GM10266 (cell line): Measurements from ENCODE around the gene DNAJB9.

ENCODE experiments used
- DNase-seq: peaks from one replicate; pipeline ENCODE4 v3.0.0; 2012; ENCODE audit errors: extremely low spot score
- TF ChIP-seq, protein P1 (sequence below): IDR thresholded peaks from 2 replicates; pipeline ENCODE4 v1.5.1; 2012; ENCODE audit warnings: mild to moderate bottlenecking, low read depth; ENCODE audit not compliant: control insufficient read depth, insufficient read depth; ENCODE audit errors: missing control alignments

DNAJB9 gene

DNA sequence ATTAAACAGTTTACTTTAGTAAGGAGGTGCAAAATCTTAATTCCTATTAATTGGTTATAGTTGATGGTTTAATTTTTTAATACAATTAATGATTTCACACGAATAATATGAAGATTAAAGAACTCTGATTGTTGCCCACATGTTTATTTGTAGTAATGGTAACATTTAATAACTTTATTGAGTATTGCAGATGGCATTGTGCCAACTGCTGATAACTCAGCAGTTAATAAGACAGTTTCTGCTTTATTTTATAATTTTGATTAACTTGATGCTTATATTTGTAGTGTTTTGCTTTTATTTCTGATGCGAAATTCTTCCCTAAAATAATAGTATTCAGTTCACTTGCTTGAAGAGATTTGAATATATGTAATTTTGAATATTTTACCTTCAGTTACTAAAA, 2.8 kb downstream of the DNAJB9 start:
- DNase-seq = no peak
- TF ChIP-seq, protein P1, sequence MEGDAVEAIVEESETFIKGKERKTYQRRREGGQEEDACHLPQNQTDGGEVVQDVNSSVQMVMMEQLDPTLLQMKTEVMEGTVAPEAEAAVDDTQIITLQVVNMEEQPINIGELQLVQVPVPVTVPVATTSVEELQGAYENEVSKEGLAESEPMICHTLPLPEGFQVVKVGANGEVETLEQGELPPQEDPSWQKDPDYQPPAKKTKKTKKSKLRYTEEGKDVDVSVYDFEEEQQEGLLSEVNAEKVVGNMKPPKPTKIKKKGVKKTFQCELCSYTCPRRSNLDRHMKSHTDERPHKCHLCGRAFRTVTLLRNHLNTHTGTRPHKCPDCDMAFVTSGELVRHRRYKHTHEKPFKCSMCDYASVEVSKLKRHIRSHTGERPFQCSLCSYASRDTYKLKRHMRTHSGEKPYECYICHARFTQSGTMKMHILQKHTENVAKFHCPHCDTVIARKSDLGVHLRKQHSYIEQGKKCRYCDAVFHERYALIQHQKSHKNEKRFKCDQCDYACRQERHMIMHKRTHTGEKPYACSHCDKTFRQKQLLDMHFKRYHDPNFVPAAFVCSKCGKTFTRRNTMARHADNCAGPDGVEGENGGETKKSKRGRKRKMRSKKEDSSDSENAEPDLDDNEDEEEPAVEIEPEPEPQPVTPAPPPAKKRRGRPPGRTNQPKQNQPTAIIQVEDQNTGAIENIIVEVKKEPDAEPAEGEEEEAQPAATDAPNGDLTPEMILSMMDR = no peak

DNA sequence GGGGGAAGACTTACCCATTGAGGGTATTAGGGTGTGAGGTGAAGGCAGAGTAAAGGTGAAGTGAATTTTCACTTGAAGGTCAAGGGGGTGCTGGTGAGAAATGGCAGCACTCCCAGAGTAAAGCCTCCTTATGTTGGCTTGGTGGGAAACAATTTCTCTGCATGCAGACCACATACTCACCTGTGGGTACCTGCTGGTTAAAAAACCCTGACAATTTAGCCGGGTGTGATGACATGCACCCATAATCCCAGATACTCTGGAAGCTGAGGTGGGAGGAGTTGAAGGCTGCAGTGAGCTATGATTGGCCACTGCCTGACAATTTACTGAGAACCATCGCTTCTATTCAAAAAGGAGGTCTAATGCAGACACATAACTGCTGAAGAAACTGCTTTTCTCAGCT, 5.5 kb downstream of the DNAJB9 start:
- DNase-seq = no peak
- TF ChIP-seq, protein P1 = no peak

DNA sequence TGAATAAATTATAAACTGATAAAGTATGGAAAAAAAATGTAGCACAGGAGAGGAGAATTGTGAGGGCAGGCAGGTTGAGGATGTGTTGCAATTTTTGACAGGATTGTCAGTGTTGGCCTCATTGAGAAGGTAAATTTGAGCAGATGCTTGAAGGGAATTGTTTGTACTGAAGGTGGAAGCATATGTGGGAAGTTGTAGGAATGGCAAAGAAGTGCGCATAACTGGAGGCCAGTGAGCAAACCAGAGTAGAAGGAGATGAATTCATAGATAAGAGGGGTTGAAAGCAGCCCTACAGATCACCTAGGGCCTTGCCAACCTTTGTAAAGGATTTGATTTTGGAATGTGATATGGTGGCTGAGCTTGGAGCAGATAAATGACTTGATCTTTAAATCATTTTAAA, 6.4 kb downstream of the DNAJB9 start:
- TF ChIP-seq, protein P1 = no peak
- no peak for DNase-seq

DNA sequence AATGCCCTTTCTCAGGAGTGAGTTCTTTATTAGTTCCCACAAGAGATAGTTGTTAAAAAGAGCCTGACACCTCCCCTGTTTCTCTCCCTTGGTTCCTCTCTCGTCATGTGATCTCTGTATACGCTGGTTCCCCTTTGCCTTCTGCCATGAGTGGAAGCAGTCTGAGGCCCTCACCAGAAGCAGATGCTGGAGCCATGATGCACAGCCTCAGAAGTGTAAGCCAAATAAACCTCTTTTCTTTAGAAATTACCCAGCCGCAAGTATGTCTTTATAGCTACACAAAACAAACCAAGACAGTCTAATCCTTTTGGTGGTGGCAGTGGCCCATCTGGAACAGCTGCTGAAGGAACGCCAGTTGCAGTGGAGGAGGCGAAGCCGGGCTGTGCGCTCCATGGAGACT, 9.3 kb downstream of the DNAJB9 start:
- DNase-seq = no peak
- TF ChIP-seq, protein P1 = no peak

DNA sequence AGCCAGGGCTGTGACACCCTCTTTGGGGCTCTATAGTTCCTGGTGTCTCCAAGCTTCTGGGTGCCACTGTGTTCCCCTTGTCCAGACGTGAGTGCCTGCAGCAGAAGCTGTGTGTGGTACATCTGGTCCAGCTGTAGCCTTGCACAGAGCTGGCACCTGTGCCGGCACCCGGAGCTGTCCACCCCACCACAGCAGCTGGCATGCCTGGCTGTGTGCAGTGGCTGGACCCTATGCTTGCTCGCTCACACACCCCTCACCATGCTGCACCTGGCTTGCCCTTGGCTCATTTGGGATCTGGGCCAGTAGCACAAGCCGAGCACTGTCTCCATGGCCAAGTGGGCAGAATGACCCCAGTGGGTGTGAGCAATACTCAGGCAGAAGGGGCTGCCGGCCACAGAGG, 10.6 kb downstream of the DNAJB9 start:
- no peak for DNase-seq
- TF ChIP-seq, protein P1 = no peak

DNA sequence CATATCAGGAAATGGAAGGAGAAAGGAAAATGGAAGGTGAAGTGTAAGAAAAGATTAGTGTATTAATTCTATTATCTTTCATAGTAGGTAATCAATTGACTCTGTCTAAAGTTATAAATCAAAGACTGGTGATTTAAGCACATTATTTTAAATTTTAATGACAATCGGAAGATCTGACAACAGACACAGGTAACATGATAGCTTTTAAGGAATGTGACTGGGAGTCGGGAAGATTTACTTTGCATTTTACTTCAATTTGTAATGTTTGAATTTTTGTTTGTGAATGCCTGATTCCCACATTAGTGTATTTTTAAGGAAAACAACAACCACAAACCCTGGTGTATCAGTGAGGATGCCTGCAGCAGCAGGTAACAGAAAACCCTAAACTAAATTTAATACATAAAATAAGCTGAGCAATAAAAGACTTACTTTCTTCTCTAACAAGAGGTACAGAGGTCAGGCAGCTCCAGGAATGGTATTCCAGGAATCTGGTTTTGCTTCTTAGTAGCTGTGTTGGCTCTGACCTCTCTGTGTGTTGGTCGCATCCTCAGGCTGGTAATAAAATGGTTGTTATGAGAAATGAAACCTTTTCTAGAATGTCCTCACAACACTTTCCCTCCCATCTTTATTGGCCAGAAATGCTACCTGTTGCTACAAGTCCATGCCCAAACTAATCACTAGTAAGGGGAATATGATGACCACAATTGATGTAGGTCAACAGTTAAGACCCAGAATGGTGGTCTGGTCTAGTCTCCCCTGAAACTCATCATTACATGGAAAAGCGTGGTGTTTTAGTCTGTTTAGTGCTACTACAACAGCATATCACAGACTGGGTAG, 12.2 kb downstream of the DNAJB9 start:
- TF ChIP-seq, protein P1 = no peak
- no peak for DNase-seq

DNA sequence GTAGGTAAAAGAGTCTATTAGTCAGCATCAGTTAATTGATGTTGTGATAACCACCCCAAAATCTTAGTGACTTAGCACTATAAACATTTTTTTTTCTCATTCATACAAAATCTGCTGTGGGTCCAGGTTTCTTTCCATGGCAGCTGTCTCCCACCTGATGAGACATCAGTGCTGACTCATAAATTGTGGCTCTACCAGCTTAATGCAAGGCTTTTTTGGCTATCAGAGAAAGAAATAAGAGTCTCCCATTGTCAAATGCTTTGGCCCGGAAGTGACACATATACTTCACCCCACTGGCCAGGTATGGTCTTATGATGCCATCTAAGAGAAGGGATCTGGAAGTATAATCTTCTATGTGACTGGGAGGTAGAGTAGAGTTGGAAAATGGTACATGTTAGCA, 14.5 kb downstream of the DNAJB9 start:
- TF ChIP-seq, protein P1 = no peak
- DNase-seq = no peak
